ENCODE data around the gene CYP27B1.
A peak's percentile ranks its signal among the peaks of the same experiment; 100 is the strongest.

The CYP27B1 gene

GRCh38 chr12:57740656-57741412 lies 26.0 kb downstream of the CYP27B1 start:
- TF ChIP-seq CTCF (conservative IDR thresholded peaks at IDR 0.05) = no peak
- no peak overlapping the region for H3K27ac ChIP-seq

GRCh38 chr12:57739914-57740538 lies 26.9 kb downstream of the CYP27B1 start:
- TF ChIP-seq CTCF (conservative IDR thresholded peaks at IDR 0.05) = no peak
- H3K27ac ChIP-seq = no peak overlapping the region

GRCh38 chr12:57739387-57739786 lies 27.5 kb downstream of the CYP27B1 start:
- no peak overlapping the region for H3K27ac ChIP-seq
- no peak for TF ChIP-seq CTCF (conservative IDR thresholded peaks at IDR 0.05)

- H3K27ac ChIP-seq = peak within 1 kb of the TSS; percentile 15; the same call in 1 of the 2 replicates
- TF ChIP-seq CTCF (conservative IDR thresholded peaks at IDR 0.05) = no peak
These were observed 28.1 kb downstream of the CYP27B1 start, which contains the start of gene AGAP2 for GRCh38 chr12:57738661-57739237. Gene AGAP2, minus strand, starts transcription at chr12:57738742. Its CDS starts 496 bp downstream, at chr12:57738246.

GRCh38 chr12:57737467-57738460 lies 29.1 kb downstream of the CYP27B1 start:
- TF ChIP-seq CTCF (conservative IDR thresholded peaks at IDR 0.05) = peak; percentile 68
- H3K27ac ChIP-seq = peak overlapping the region; percentile 15; the same call in 1 of the 2 replicates

- H3K27ac ChIP-seq = no peak overlapping the region
- no peak for TF ChIP-seq CTCF (conservative IDR thresholded peaks at IDR 0.05)
These were observed 30.0 kb downstream of the CYP27B1 start for GRCh38 chr12:57736741-57737466.
